ENCODE results near the gene PRR22.

The PRR22 gene

GRCh38 chr19:5784581-5785147, at the start of gene PRR22:
Gene PRR22 (minus strand): TSS chr19:5784746. CDS start chr19:5784660, 86 bp downstream.
- no peaks in the 10 kb centered on the region for H3K36me3 ChIP-seq (replicated peaks; ENCODE audit: insufficient read depth, low read length)

GRCh38 chr19:5832527-5833216, 48.1 kb upstream of the PRR22 start:
- Histone ChIP-seq H3F3A (ENCODE audit: insufficient read depth, low read length) (no peaks in the 10 kb centered on the region), H3K9me3 (replicated peaks; ENCODE audit: insufficient read depth, low read length) (no peaks in the 10 kb centered on the region), H3K27me3 (replicated peaks; ENCODE audit: insufficient read depth, low read length) (peaks cover 78% of the 10 kb centered on the region), H3K27ac (ENCODE audit: low read length) (no peak overlapping the region), H3K36me3 (replicated peaks; ENCODE audit: insufficient read depth, low read length) (no peaks in the 10 kb centered on the region), H3K4me3 (ENCODE audit: low read length) (no peak overlapping the region), H3K4me1 (ENCODE audit: low read length) (no peaks in the 10 kb centered on the region), H3K9me2 (replicated peaks; ENCODE audit: insufficient read depth, low read length) (no peaks in the 10 kb centered on the region), H2AFZ (ENCODE audit: low read length) (no peak overlapping the region), H3K79me2 (ENCODE audit: low read length) (no peaks in the 10 kb centered on the region), H3K9ac (ENCODE audit: low read length) (no peak overlapping the region), H4K20me1 (ENCODE audit: insufficient read depth, low read length) (no peaks in the 10 kb centered on the region), H3K4me2 (ENCODE audit: low read depth, low read length) (no peak overlapping the region)
- no peak for TF ChIP-seq EZH2phosphoT487 (IDR thresholded peaks at IDR 0.05; ENCODE audit: low read length)
- DNase-seq, result no peak

More at GRCh38 chr19:5784581-5785147, at the start of gene PRR22:
- Histone ChIP-seq H3K4me3 (ENCODE audit: low read length) (no peak within 1 kb of the TSS), H3K9me2 (replicated peaks; ENCODE audit: insufficient read depth, low read length) (no peaks in the 10 kb centered on the region), H4K20me1 (ENCODE audit: insufficient read depth, low read length) (no peaks in the 10 kb centered on the region), H3K9ac (ENCODE audit: low read length) (no peak within 1 kb of the TSS), H3F3A (ENCODE audit: insufficient read depth, low read length) (no peaks in the 10 kb centered on the region), H2AFZ (ENCODE audit: low read length) (no peak within 1 kb of the TSS), H3K4me1 (ENCODE audit: low read length) (no peaks in the 10 kb centered on the region), H3K27ac (ENCODE audit: low read length) (no peak within 1 kb of the TSS), H3K27me3 (replicated peaks; ENCODE audit: insufficient read depth, low read length) (peaks cover 65% of the 10 kb centered on the region), H3K79me2 (ENCODE audit: low read length) (peaks cover 8% of the 10 kb centered on the region), H3K9me3 (replicated peaks; ENCODE audit: insufficient read depth, low read length) (no peaks in the 10 kb centered on the region), H3K4me2 (ENCODE audit: low read depth, low read length) (no peak within 1 kb of the TSS)
- no peak for DNase-seq
- TF ChIP-seq, protein P1, sequence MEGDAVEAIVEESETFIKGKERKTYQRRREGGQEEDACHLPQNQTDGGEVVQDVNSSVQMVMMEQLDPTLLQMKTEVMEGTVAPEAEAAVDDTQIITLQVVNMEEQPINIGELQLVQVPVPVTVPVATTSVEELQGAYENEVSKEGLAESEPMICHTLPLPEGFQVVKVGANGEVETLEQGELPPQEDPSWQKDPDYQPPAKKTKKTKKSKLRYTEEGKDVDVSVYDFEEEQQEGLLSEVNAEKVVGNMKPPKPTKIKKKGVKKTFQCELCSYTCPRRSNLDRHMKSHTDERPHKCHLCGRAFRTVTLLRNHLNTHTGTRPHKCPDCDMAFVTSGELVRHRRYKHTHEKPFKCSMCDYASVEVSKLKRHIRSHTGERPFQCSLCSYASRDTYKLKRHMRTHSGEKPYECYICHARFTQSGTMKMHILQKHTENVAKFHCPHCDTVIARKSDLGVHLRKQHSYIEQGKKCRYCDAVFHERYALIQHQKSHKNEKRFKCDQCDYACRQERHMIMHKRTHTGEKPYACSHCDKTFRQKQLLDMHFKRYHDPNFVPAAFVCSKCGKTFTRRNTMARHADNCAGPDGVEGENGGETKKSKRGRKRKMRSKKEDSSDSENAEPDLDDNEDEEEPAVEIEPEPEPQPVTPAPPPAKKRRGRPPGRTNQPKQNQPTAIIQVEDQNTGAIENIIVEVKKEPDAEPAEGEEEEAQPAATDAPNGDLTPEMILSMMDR (IDR thresholded peaks at IDR 0.05; ENCODE audit: low read length), result no peak
- TF ChIP-seq EZH2phosphoT487 (IDR thresholded peaks at IDR 0.05; ENCODE audit: low read length) (no peak), EZH2 (optimal IDR thresholded peaks at IDR 0.05; ENCODE audit: low read depth, low read length) (no peak)

- Histone ChIP-seq H3K4me1 (ENCODE audit: low read length) (peaks cover 4% of the 10 kb centered on the region), H3K9me2 (replicated peaks; ENCODE audit: insufficient read depth, low read length) (no peaks in the 10 kb centered on the region), H3K9ac (ENCODE audit: low read length) (no peak overlapping the region), H2AFZ (ENCODE audit: low read length) (no peak overlapping the region), H3K36me3 (replicated peaks; ENCODE audit: insufficient read depth, low read length) (no peaks in the 10 kb centered on the region), H3K4me2 (ENCODE audit: low read depth, low read length) (no peak overlapping the region), H3K27me3 (replicated peaks; ENCODE audit: insufficient read depth, low read length) (peaks cover 75% of the 10 kb centered on the region), H3F3A (ENCODE audit: insufficient read depth, low read length) (peaks cover 5% of the 10 kb centered on the region), H3K79me2 (ENCODE audit: low read length) (no peaks in the 10 kb centered on the region), H4K20me1 (ENCODE audit: insufficient read depth, low read length) (no peaks in the 10 kb centered on the region), H3K27ac (ENCODE audit: low read length) (no peak overlapping the region), H3K9me3 (replicated peaks; ENCODE audit: insufficient read depth, low read length) (no peaks in the 10 kb centered on the region), H3K4me3 (ENCODE audit: low read length) (no peak overlapping the region)
- TF ChIP-seq EZH2phosphoT487 (IDR thresholded peaks at IDR 0.05; ENCODE audit: low read length), result no peak
- TF ChIP-seq, protein P1 (IDR thresholded peaks at IDR 0.05; ENCODE audit: low read length), result no peak
- no peak for TF ChIP-seq EZH2 (optimal IDR thresholded peaks at IDR 0.05; ENCODE audit: low read depth, low read length)
- no peak for DNase-seq
These were observed 47.5 kb upstream of the PRR22 start for GRCh38 chr19:5832061-5832460.

- peaks cover 13% of the 10 kb centered on the region for H3K4me1 ChIP-seq (ENCODE audit: low read length)
- no peak overlapping the region for H3K27ac ChIP-seq (ENCODE audit: low read length)
- no peaks in the 10 kb centered on the region for H3K36me3 ChIP-seq (replicated peaks; ENCODE audit: insufficient read depth, low read length)
- DNase-seq, result no peak
- no peaks in the 10 kb centered on the region for H3K79me2 ChIP-seq (ENCODE audit: low read length)
- H3K9me3 ChIP-seq (replicated peaks; ENCODE audit: insufficient read depth, low read length), result no peaks in the 10 kb centered on the region
- TF ChIP-seq, protein P1 (IDR thresholded peaks at IDR 0.05; ENCODE audit: low read length), result no peak
- TF ChIP-seq EZH2phosphoT487 (IDR thresholded peaks at IDR 0.05; ENCODE audit: low read length) (no peak), EZH2 (optimal IDR thresholded peaks at IDR 0.05; ENCODE audit: low read depth, low read length) (no peak)
- no peak overlapping the region for H3K4me3 ChIP-seq (ENCODE audit: low read length)
- H3F3A ChIP-seq (ENCODE audit: insufficient read depth, low read length), result peaks cover 12% of the 10 kb centered on the region
- H3K9ac ChIP-seq (ENCODE audit: low read length), result no peak overlapping the region
- H2AFZ ChIP-seq (ENCODE audit: low read length), result no peak overlapping the region
- H4K20me1 ChIP-seq (ENCODE audit: insufficient read depth, low read length), result no peaks in the 10 kb centered on the region
- H3K4me2 ChIP-seq (ENCODE audit: low read depth, low read length), result no peak overlapping the region
- H3K27me3 ChIP-seq (replicated peaks; ENCODE audit: insufficient read depth, low read length), result peaks cover 68% of the 10 kb centered on the region
- no peaks in the 10 kb centered on the region for H3K9me2 ChIP-seq (replicated peaks; ENCODE audit: insufficient read depth, low read length)
These were observed 46.6 kb upstream of the PRR22 start for GRCh38 chr19:5831159-5831558.
